Skeletal muscle tissue (tissue), 4 donors: ENCODE measurements around the gene CPLX1. TPM values are rescaled to one million over a fixed set of nuclear protein-coding genes. Genes with fewer than 3 reads are reported as not detected.
"Not testable (repeated sequence)": the region's sequence is repeated elsewhere in the genome, so short reads cannot be mapped to it uniquely, and the experiment has no call there.

Source experiments
- H3K27ac ChIP-seq: one replicate; pipeline ENCODE4 v1.7.0; 2013; ENCODE audit warnings: mild to moderate bottlenecking, low read depth, low read length, inconsistent platforms
- H3K27me3 ChIP-seq, 3 donors: one replicate each; pipeline ENCODE4 v1.7.0; 2013; ENCODE audit warnings: low read length in 3 of 3; ENCODE audit not compliant: control insufficient read depth in 3 of 3, insufficient read depth in 3 of 3
- H3K36me3 ChIP-seq, 3 donors: one replicate each; pipeline ENCODE4 v1.7.0; 2013; ENCODE audit warnings: low read length in 3 of 3; ENCODE audit not compliant: control insufficient read depth in 3 of 3, insufficient read depth in 3 of 3
- H3K4me1 ChIP-seq, 3 donors: one replicate each; pipeline ENCODE4 v1.7.0; 2013; ENCODE audit warnings: low read length in 3 of 3, mild to moderate bottlenecking in 3 of 3; ENCODE audit not compliant: control insufficient read depth in 3 of 3, insufficient read depth in 3 of 3
- H3K4me3 ChIP-seq, 3 donors: one replicate each; pipeline ENCODE4 v1.7.0; 2013; ENCODE audit warnings: low read length in 3 of 3
- H3K9ac ChIP-seq, 3 donors: one replicate each; pipeline ENCODE4 v1.7.0; 2013; ENCODE audit warnings: low read length in 3 of 3, mild to moderate bottlenecking in 3 of 3, moderate library complexity in 2 of 3, low read depth in 1 of 3
- H3K9me3 ChIP-seq, 3 donors: one replicate each; pipeline ENCODE4 v1.7.0; 2013; ENCODE audit warnings: low read length in 3 of 3; ENCODE audit not compliant: control insufficient read depth in 3 of 3
- total RNA-seq: library from RNA; depleted of rRNA; stranded (reverse); fragments of >200 nt; gene quantifications from one replicate; pipeline ENCODE4 v1.2.3, GENCODE V29; 2014
- donor health status: Osteomylitis.

The CPLX1 gene
- total RNA-seq, 1 donor from 2014 or later: not detected

DNA sequence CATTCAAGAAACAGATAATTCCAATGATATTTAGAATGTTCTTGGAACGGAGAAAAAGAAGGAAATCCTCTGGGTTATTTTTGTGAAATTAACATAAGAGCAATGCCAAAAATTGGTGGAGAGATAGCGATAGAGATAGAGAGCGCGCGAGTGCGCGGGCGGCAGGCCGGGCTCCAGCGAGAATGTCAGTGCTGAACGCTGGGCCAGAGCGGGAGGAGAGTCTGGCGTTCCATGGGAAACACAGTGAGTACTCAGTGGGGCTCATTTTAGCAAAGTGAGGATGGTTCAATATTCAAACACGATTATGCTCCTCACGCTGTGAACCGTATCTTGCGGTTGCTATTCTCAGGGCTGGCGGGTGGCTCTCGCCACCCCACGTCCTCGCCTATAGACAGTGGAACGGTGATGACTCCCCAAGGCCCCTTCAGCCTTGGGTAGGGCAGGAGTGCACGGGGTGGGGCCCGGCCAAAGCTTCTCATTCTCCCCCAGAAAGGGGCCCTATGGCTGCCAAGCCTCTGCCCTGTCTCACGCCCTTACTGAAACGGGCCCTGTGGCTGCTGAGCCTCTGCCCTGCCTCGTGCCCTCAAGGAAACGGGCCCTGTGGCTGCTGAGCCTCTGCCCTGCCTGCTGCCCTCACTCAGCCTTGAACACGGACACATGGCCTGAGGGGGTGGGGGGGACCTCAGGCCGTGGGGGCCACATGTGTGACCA, 16.9 kb downstream of the CPLX1 start:
- no peak overlapping the region for H3K4me3 ChIP-seq
- peaks cover 25 to 42% (median 33%) of the 10 kb centered on the region in 3 donors for H3K27me3 ChIP-seq
- H3K9me3 ChIP-seq: peaks cover 0 to 4% (median 0%) of the 10 kb centered on the region in 3 donors

DNA sequence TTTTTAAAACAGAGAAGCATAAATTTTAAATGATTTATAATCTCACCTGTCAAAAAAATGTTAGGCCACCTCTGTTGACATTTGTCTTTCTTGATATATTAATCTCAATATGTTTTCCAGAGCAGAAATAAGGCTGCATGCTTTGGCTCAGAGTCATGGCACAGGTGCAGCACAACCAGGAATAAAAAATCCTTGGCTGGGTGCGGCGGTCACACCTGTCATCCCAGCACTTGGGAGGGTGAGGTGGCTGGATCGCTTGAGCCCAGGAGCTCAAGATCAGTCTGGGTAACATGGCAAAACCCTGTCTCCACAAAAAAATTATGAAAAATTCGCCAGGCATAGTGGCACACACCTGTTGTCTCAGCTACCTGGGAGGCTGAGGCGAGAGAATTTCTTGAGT, 18.1 kb downstream of the CPLX1 start:
- H3K4me1 ChIP-seq: no peaks in the 10 kb centered on the region
- H3K27me3 ChIP-seq: peaks cover 24 to 33% (median 24%) of the 10 kb centered on the region in 3 donors
- no peaks in the 10 kb centered on the region for H3K36me3 ChIP-seq
- H3K4me3 ChIP-seq: no peak overlapping the region
- no peak overlapping the region for H3K27ac ChIP-seq
- H3K9ac ChIP-seq: no peak overlapping the region
- H3K9me3 ChIP-seq: peaks cover 0 to 4% (median 0%) of the 10 kb centered on the region in 3 donors

More for the DNA sequence above, 16.9 kb downstream of the CPLX1 start:
- Histone ChIP-seq H3K9ac (no peak overlapping the region), H3K36me3 (no peaks in the 10 kb centered on the region), H3K27ac (no peak overlapping the region), H3K4me1 (no peaks in the 10 kb centered on the region)

DNA sequence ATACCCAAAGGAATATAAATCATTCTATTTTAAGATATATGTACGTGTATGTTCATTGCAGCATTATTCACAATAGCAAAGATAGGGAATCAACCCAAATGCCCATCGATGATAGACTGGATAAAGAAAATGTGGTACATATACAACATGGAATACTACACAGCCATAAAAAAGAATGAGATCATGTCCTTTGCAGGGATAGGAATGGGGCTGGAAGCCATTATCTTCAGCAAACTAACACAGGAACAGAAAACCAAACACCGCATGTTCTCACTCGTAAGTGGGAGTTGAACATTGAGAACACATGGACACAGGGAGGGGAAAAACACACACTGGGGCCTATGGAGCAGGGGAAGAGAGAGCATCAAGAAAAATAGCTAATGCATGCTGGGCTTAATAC, 18.9 kb downstream of the CPLX1 start:
- not testable (repeated sequence) for H3K9ac ChIP-seq, H3K9me3 ChIP-seq, H3K4me3 ChIP-seq, H3K4me1 ChIP-seq, H3K36me3 ChIP-seq, H3K27ac ChIP-seq
- peaks cover 16 to 25% (median 17%) of the 10 kb centered on the region in 3 donors for H3K27me3 ChIP-seq

DNA sequence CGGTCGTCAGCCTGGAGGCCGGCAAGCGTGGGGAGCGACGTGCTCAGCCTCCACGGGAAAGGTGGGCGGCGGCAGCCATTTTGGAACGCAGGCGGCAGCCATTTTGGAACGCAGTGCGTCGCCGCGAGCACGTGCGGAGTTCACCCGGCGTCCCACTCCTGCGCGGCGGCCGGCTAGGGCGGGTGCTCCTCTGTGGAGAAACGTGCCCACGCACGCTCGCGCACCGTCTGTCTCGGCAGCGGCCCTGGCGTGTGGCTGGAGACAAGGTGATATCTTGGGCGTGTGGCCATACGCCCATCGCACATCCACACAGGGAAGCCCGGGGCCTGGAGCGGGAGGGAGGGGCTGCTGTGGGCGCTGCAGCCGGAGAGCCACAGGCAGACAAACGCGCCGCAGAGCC, 21.1 kb downstream of the CPLX1 start:
- no peaks in the 10 kb centered on the region for H3K36me3 ChIP-seq
- H3K4me3 ChIP-seq: no peak overlapping the region
- peaks cover 13 to 19% (median 17%) of the 10 kb centered on the region in 3 donors for H3K27me3 ChIP-seq
- no peak overlapping the region for H3K9ac ChIP-seq
- no peaks in the 10 kb centered on the region for H3K4me1 ChIP-seq
- H3K27ac ChIP-seq: no peak overlapping the region
- peaks cover 0 to 4% (median 4%) of the 10 kb centered on the region in 3 donors for H3K9me3 ChIP-seq

DNA sequence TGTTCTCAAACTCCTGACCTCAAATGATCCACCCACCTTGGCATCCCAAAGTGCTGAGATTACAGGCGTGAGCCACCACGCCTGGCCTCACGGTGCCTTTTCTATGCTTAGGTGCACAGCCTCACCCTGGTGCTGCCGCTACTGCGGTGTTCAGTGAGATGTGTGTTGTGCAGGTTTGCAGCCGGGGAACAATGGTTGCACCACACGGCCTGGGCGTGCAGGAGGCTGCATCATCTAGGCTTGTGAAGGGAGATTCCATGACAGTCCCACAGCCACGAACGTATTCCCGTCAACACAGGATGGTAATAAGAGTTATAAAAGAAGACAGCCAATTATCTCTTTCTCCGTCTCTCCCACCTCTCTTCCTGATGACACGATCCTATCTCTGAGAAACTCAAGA, 22.0 kb downstream of the CPLX1 start:
- no peaks in the 10 kb centered on the region for H3K36me3 ChIP-seq
- no peak overlapping the region for H3K27ac ChIP-seq
- peaks cover 0 to 4% (median 4%) of the 10 kb centered on the region in 3 donors for H3K9me3 ChIP-seq
- no peak overlapping the region for H3K4me3 ChIP-seq
- H3K4me1 ChIP-seq: no peaks in the 10 kb centered on the region
- peaks cover 13 to 19% (median 17%) of the 10 kb centered on the region in 3 donors for H3K27me3 ChIP-seq
- H3K9ac ChIP-seq: no peak overlapping the region

DNA sequence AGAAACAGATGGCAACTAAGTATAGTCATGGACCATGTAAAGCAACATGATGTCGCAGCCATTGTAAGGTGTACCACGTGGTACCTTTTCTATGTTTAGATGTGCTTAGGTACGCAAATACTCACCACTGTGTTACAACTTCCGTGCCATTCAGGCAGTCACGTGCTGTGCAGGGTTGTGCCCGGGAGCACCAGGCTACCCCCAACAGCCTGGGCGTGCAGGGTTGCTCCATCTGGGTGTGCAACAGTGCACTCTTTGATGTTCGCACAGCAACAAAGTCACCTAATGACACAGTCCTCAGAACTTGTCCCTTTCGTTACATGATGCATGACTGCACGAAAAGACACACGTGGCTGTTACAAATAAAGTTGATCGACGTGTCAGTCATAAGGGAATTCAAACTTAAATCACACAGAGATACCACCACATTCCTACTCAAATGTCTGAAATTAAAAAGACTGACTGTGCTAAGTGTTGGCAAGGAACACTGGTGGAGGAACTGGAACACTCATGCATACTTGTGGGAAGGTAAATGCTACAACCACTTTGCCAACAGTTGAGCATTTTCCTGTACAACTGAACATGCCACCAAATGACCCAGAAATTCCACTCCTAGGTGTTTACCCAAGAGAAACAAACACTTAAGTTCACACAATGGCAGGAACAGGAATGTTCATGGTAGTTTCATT, 24.3 kb downstream of the CPLX1 start:
- Histone ChIP-seq H3K9me3 (peaks cover 0 to 4% (median 4%) of the 10 kb centered on the region in 3 donors), H3K4me3 (no peak overlapping the region), H3K27me3 (peaks cover 18 to 26% (median 20%) of the 10 kb centered on the region in 3 donors), H3K36me3 (no peaks in the 10 kb centered on the region), H3K27ac (no peak overlapping the region), H3K4me1 (no peaks in the 10 kb centered on the region), H3K9ac (no peak overlapping the region)

DNA sequence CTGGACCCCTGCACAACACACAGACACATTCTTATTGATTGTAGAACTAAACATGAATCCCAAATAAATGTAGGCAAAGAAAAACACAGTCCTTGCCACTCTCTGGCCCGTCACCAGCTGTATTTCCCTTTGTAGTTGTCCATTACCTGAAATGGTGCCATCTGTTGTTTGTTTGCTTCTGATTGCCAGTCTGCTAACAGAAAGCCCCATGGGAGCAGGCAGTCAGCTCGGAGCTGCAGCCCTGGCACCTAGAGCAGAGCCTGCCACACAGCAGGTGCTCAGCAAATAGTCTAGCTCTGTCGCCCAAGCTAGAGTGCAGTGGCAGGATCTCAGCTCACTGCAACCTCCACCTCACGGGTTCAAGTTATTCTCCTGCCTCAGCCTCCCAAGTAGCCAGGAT, 28.9 kb downstream of the CPLX1 start:
- Histone ChIP-seq H3K36me3 (no peaks in the 10 kb centered on the region), H3K4me1 (peaks cover 0 to 7% (median 5%) of the 10 kb centered on the region in 3 donors), H3K27me3 (peaks cover 47 to 51% (median 47%) of the 10 kb centered on the region in 3 donors), H3K4me3 (no peak overlapping the region), H3K9me3 (peaks cover 0 to 4% (median 0%) of the 10 kb centered on the region in 3 donors), H3K27ac (no peak overlapping the region), H3K9ac (no peak overlapping the region)

DNA sequence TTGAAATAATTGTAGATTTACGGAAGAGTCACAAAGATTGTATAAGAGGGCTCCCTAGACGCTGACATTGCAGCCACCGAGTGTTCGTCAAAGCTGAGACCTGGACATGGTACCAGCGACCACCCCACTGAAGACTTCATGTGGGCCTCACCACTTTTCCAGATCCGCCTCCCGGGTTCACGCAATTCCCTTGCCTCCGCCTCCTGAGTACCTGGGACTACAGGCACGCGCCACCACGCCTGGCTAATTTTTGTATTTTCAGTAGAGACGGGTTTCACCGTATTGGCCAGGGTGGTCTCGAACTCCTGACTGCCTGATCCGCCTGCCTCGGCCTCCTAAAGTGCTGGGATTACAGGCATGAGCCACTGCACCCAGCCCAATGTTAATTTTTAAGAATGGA, 29.7 kb downstream of the CPLX1 start:
- Histone ChIP-seq H3K9ac (no peak overlapping the region), H3K36me3 (no peaks in the 10 kb centered on the region), H3K4me3 (no peak overlapping the region), H3K4me1 (peaks cover 0 to 7% (median 5%) of the 10 kb centered on the region in 3 donors), H3K27me3 (peaks cover 49 to 58% (median 55%) of the 10 kb centered on the region in 3 donors), H3K27ac (no peak overlapping the region), H3K9me3 (no peaks in the 10 kb centered on the region)

DNA sequence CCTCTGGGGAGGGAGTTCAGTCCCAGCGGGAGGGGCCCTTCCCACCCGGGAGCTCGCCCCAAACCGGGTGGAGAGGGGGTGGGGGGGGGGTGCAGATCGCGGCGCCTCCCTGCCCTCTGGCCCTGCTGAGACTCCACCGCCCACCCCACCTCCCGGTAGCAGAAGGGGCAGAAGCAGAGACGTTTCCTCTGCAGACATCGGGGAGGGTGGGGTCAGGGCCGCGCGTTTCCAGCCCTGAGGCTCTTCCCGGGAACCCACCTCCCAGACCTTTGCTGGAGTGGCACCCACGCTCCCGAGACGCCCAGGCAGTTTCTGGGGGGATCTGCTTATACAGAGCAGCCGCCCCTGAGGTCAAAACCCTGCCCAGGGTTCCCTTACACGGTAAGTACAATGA, 30.2 kb downstream of the CPLX1 start:
- no peaks in the 10 kb centered on the region for H3K9me3 ChIP-seq
- H3K4me1 ChIP-seq: peaks cover 0 to 7% (median 5%) of the 10 kb centered on the region in 3 donors
- no peak overlapping the region for H3K4me3 ChIP-seq
- no peak overlapping the region for H3K9ac ChIP-seq
- no peak overlapping the region for H3K27ac ChIP-seq
- H3K36me3 ChIP-seq: no peaks in the 10 kb centered on the region
- peaks cover 50 to 58% (median 56%) of the 10 kb centered on the region in 3 donors for H3K27me3 ChIP-seq
